Left lung (tissue), 14 donors: Measurements from ENCODE around the gene TEX13A. TPM values are rescaled to one million over a fixed set of nuclear protein-coding genes. Genes with fewer than 3 reads are reported as not detected.

Source experiments
- ATAC-seq: fragments of 200-7000 bp; cut with Tn5 transposase; one replicate; pipeline ENCODE4 v1.9.1; 2020; ENCODE audit warnings: moderate library complexity
- DNase-seq, 4 donors: peaks; one replicate each; pipeline ENCODE4 v3.0.0-alpha.2; 2013 to 2020
- H3K27ac ChIP-seq, 2 donors: fragments of 200-600 bp; sonication (generic) in 1 of 2; one replicate each; pipeline versions ENCODE4 v1.5.0 to v1.8.0; 2020 to 2021
- H3K27me3 ChIP-seq, 2 donors: fragments of 200-600 bp; sonication (generic) in 1 of 2; one replicate each; pipeline versions ENCODE4 v1.5.0 to v1.8.0; 2020 to 2021
- H3K36me3 ChIP-seq, 2 donors: fragments of 200-600 bp; sonication (generic) in 1 of 2; one replicate each; pipeline versions ENCODE4 v1.5.0 to v1.8.0; 2020 to 2021
- H3K4me1 ChIP-seq, 2 donors: fragments of 200-600 bp; one replicate each; pipeline ENCODE4 v1.8.0; 2021
- H3K4me3 ChIP-seq, 2 donors: fragments of 200-600 bp; sonication (generic) in 1 of 2; one replicate each; pipeline versions ENCODE4 v1.5.0 to v1.8.0; 2020 to 2021; ENCODE audit warnings: mild to moderate bottlenecking in 1 of 2
- H3K9me3 ChIP-seq, 2 donors: fragments of 200-600 bp; sonication (generic) in 1 of 2; one replicate each; pipeline versions ENCODE4 v1.5.0 to v1.8.0; 2020 to 2021
- intact Hi-C, 2 donors: fragments of 100-400 bp; cut with DNase I; formaldehyde crosslinking; loops; one replicate each; pipeline versions ENCODE4 v1.11.2 to v1.14.2; 2022
- long read RNA-seq, 12 donors: library from polyadenylated mRNA in 2 of 12; unstranded in 2 of 12; transcript quantifications; one replicate each; pipeline ENCODE4 v2.0.0 and lab custom pipeline, GENCODE V29; 2019 to 2026
- polyA plus RNA-seq, 6 donors: library from polyadenylated mRNA; unstranded; fragments of 120-200 nt; gene quantifications; one replicate each; pipeline ENCODE4 v1.2.1, GENCODE V29; 2013; ENCODE audit not compliant: insufficient read length in 6 of 6
- total RNA-seq, 2 donors: library from RNA; stranded (reverse); fragmentation: NEBNext Ultra II Directional; extraction: Animal tissue kit (Norgen Biotek cat#: 25700); gene quantifications; one replicate each; pipeline ENCODE4 v1.2.1, GENCODE V29; 2021
- TF ChIP-seq, protein P1 (sequence below), 2 donors: fragments of 200-600 bp; sonication (generic) in 1 of 2; IDR thresholded peaks; one replicate each; pipeline versions ENCODE4 v1.5.0 to v1.8.0; 2021; ENCODE audit warnings: antibody characterized with exemption in 2 of 2
- donor health status: DM: no; HTN: yes; CAD: no.
- donor health status: DM: no; HTN: no; CAD: no.

The TEX13A gene, protein sequence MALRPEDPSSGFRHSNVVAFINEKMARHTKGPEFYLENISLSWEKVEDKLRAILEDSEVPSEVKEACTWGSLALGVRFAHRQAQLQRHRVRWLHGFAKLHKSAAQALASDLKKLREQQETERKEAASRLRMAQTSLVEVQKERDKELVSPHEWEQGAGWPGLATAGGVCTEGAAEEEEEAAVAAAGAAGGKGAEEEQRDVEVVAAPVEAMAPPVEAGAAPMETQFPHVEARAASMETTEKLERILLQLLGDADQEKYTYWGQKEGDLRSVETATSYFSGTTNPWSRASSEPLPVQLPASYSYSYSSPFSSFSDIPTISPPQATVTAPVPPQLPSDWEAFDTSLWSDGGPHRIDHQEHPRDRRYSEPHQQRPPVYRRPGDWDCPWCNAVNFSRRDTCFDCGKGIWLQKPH
- total RNA-seq (not detected), polyA plus RNA-seq (not detected)
- long read RNA-seq, donor 1: 0 reads
- long read RNA-seq, donor 2: 0 reads
- long read RNA-seq, donor 3: 0 reads
- long read RNA-seq, donor 4: 0 reads
- long read RNA-seq, donor 5: 0 reads
- long read RNA-seq, donor 6: 0 reads
- long read RNA-seq, donor 7: 0 reads
- long read RNA-seq, donor 8: 0 reads
- long read RNA-seq, donor 9: 0 reads
- long read RNA-seq, donor 10: 0 reads
- long read RNA-seq, donor 11: 0 reads
- long read RNA-seq, donor 12: 0 reads

DNA sequence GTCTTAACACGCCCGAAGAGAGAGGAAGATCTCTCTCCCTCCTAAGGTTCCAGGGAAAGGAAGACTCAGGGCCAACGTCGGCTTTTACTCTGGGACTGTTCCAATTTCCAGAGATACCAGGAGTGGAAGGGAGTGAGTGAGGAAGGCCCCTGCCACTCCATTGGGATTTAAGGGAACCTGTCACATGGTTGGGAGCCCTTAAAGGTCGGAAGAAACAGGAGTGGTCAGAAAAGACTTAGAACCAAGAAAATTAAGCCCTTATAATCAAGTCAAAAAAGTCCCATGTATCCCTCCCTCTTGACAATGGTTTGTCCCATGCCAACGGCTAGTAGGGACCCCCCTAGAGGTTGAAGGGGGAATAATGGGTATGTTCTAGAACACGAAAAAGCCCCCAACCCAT, at the start of gene TEX13A:
TEX13A (minus strand) TSS at position 59 of the 400 bp plus-strand sequence. CDS start 297 bp downstream, outside the sequence.
- Histone ChIP-seq H3K27me3 (no peaks in the 10 kb centered on the region), H3K4me1 (no peaks in the 10 kb centered on the region), H3K36me3 (no peaks in the 10 kb centered on the region), H3K27ac (no peak within 1 kb of the TSS), H3K9me3 (no peaks in the 10 kb centered on the region), H3K4me3 (no peak within 1 kb of the TSS)
- ATAC-seq (no peak), DNase-seq (no peak)
- TF ChIP-seq, protein P1, sequence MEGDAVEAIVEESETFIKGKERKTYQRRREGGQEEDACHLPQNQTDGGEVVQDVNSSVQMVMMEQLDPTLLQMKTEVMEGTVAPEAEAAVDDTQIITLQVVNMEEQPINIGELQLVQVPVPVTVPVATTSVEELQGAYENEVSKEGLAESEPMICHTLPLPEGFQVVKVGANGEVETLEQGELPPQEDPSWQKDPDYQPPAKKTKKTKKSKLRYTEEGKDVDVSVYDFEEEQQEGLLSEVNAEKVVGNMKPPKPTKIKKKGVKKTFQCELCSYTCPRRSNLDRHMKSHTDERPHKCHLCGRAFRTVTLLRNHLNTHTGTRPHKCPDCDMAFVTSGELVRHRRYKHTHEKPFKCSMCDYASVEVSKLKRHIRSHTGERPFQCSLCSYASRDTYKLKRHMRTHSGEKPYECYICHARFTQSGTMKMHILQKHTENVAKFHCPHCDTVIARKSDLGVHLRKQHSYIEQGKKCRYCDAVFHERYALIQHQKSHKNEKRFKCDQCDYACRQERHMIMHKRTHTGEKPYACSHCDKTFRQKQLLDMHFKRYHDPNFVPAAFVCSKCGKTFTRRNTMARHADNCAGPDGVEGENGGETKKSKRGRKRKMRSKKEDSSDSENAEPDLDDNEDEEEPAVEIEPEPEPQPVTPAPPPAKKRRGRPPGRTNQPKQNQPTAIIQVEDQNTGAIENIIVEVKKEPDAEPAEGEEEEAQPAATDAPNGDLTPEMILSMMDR (IDR thresholded peaks at IDR 0.05): no peak
- intact Hi-C loops: no loop called here

DNA sequence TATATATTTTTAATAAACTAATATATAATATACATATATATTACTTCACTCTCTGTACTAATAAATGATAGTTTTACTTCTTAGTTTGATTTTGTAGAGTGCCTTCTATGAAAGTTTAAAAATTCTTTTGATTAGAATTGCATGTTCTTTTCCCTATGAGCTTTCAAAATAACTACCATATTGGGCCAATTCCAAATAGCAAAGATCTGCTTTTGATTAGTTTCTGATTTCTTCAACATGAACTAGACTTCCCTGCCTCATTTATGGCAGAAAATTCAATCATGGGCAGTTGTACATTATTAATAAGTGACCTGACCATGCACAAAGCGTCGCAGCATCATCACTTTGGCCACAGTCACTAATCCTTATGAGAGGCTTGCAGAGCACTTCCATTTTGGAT, 48.9 kb upstream of the TEX13A start:
- no peak overlapping the region for H3K27ac ChIP-seq
- H3K9me3 ChIP-seq: no peaks in the 10 kb centered on the region
- no peaks in the 10 kb centered on the region for H3K4me1 ChIP-seq
- intact Hi-C loops: no loop called here
- TF ChIP-seq, protein P1 (IDR thresholded peaks at IDR 0.05): no peak
- ATAC-seq: no peak
- H3K36me3 ChIP-seq: no peaks in the 10 kb centered on the region
- H3K27me3 ChIP-seq: no peaks in the 10 kb centered on the region
- no peak for DNase-seq
- H3K4me3 ChIP-seq: no peak overlapping the region

DNA sequence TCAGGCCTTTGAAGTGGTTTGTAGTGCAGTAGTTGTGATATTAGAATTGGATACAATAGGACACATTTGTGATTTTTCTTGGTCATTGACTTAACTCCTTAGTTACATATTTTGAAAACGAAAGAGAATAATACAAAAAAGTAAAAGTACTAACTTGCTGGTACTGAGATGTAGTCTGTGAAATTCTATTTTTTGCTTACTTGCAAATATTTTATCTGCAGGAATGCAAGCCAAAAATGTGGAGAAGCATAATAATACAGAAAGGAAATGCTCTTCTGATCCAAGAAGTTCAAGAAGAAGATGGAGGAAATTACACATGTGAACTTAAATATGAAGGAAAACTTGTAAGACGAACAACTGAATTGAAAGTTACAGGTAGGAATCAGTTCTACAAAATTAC, 46.7 kb upstream of the TEX13A start:
- H3K36me3 ChIP-seq: no peaks in the 10 kb centered on the region
- no peaks in the 10 kb centered on the region for H3K27me3 ChIP-seq
- TF ChIP-seq, protein P1 (IDR thresholded peaks at IDR 0.05): no peak
- H3K4me1 ChIP-seq: no peaks in the 10 kb centered on the region
- intact Hi-C loops: no loop called here
- DNase-seq (no peak), ATAC-seq (no peak)
- no peaks in the 10 kb centered on the region for H3K9me3 ChIP-seq
- H3K4me3 ChIP-seq: no peak overlapping the region
- H3K27ac ChIP-seq: no peak overlapping the region

DNA sequence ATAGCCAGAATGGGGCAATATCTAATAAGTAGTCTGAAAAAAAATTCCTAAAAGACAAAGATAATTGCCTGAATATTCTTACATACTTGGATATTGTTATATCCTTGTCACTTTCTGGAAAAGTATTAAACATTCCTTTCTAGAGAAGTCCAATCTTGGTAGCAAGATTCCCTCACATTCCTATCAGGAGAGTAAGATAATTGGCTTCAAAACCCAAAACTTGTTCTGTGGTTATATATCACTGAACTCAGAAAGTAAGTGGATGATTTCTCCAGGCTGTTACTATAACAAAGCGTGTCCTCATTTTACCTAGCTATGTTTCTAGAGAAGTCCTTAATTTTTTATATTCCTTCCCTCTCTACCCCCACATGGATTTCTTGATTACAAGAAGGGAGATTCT, 46.0 kb upstream of the TEX13A start:
- intact Hi-C loops: no loop called here
- H3K36me3 ChIP-seq: no peaks in the 10 kb centered on the region
- H3K4me1 ChIP-seq: no peaks in the 10 kb centered on the region
- H3K27ac ChIP-seq: no peak overlapping the region
- H3K4me3 ChIP-seq: no peak overlapping the region
- ATAC-seq: no peak
- no peak for DNase-seq
- TF ChIP-seq, protein P1 (IDR thresholded peaks at IDR 0.05): no peak
- no peaks in the 10 kb centered on the region for H3K9me3 ChIP-seq
- no peaks in the 10 kb centered on the region for H3K27me3 ChIP-seq

DNA sequence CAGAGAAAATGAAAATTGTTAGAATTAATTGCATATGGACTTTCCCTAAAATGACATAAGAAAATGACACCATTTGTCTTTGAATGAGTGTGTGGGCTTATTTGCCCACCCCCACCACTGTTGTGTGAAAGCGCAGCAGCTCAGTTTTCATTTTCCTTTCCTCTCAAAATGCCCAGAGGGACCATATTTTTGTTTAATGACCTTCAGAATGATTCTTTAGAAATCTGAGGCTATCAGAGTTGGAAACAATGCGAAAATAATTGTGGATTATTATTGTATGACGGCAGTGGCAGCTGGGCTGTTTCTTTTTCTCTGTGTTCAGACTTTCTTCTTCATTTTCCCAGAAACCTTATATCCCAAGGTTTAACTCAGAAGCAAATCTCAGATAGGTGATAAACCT, 44.6 kb upstream of the TEX13A start:
- Histone ChIP-seq H3K27me3 (no peaks in the 10 kb centered on the region), H3K36me3 (no peaks in the 10 kb centered on the region), H3K4me3 (no peak overlapping the region), H3K27ac (no peak overlapping the region), H3K9me3 (no peaks in the 10 kb centered on the region), H3K4me1 (no peaks in the 10 kb centered on the region)
- intact Hi-C loops: no loop called here
- TF ChIP-seq, protein P1 (IDR thresholded peaks at IDR 0.05): no peak
- no peak for ATAC-seq
- DNase-seq: no peak
